Heart left ventricle (tissue), 16 donors: ENCODE results near the gene UBE2K. TPM values are rescaled to one million over a fixed set of nuclear protein-coding genes. Genes with fewer than 3 reads are reported as not detected.
A peak's percentile ranks its signal among the peaks of the same experiment; 100 is the strongest.

Experiments
- ATAC-seq, 4 donors: fragments of 200-7000 bp; cut with Tn5 transposase; one replicate each; pipeline ENCODE4 v1.9.1; 2020 to 2022; ENCODE audit warnings: moderate library complexity in 4 of 4, mild to moderate bottlenecking in 3 of 4, moderate number of reproducible peaks in 1 of 4
- DNase-seq, 5 donors: peaks; one replicate each; pipeline ENCODE4 v3.0.0-alpha.2; 2020
- H3K27ac ChIP-seq, 12 donors: fragments of 200-600 bp; sonication (generic) in 4 of 12; one replicate each; pipeline versions ENCODE4 v1.5.0 to v1.8.0; 2016 to 2022; ENCODE audit warnings: mild to moderate bottlenecking in 2 of 12
- H3K27me3 ChIP-seq, 9 donors: fragments of 200-600 bp; sonication (generic) in 2 of 9; one replicate each; pipeline versions ENCODE4 v1.5.1 to v1.8.0; 2016 to 2022; ENCODE audit warnings: mild to moderate bottlenecking in 3 of 9
- H3K36me3 ChIP-seq, 9 donors: fragments of 200-600 bp; sonication (generic) in 2 of 9; one replicate each; pipeline versions ENCODE4 v1.5.0 to v1.8.0; 2018 to 2022; ENCODE audit warnings: mild to moderate bottlenecking in 2 of 9
- H3K4me1 ChIP-seq, 12 donors: fragments of 200-600 bp; sonication (generic) in 4 of 12; one replicate each; pipeline versions ENCODE4 v1.5.0 to v1.8.0; 2016 to 2022; ENCODE audit warnings: mild to moderate bottlenecking in 3 of 12
- H3K4me3 ChIP-seq, 12 donors: fragments of 200-600 bp; sonication (generic) in 4 of 12; one replicate each; pipeline versions ENCODE4 v1.5.0 to v1.8.0; 2017 to 2022; ENCODE audit warnings: mild to moderate bottlenecking in 9 of 12, moderate library complexity in 4 of 12
- H3K9me3 ChIP-seq, 12 donors: fragments of 200-600 bp; sonication (generic) in 4 of 12; one replicate each; pipeline versions ENCODE4 v1.5.0 to v1.8.0; 2016 to 2022; ENCODE audit warnings: mild to moderate bottlenecking in 1 of 12
- CTCF ChIP-seq, 12 donors: fragments of 200-600 bp; sonication (generic) in 4 of 12; IDR thresholded peaks; one replicate each; pipeline versions ENCODE4 v1.5.0 to v1.8.0; 2018 to 2022; ENCODE audit warnings: antibody characterized with exemption in 12 of 12, mild to moderate bottlenecking in 5 of 12
- POLR2A ChIP-seq, 2 donors: fragments of 450-650 bp; IDR thresholded peaks; one replicate each; pipeline ENCODE4 v1.6.1; 2017; ENCODE audit warnings: antibody characterized with exemption in 2 of 2, mild to moderate bottlenecking in 2 of 2, moderate library complexity in 2 of 2
- WGBS, 4 donors: extraction: QIAGEN DNeasy Blood & Tissue Kit in 2 of 4; methylation state at CpG; one replicate each; pipeline versions ENCODE4 v1.1.5 to v1.1.7; 2013 to 2018; 5-methylcytosine and 5-hydroxymethylcytosine counted together
- intact Hi-C, 10 donors: fragments of 100-400 bp; cut with DNase I; formaldehyde crosslinking; loops; one replicate each; pipeline versions ENCODE4 v1.11.1 to v1.14.2; 2022
- polyA plus RNA-seq, 2 donors: library from polyadenylated mRNA; stranded (reverse); fragments of 200-250 nt; gene quantifications; one replicate each; pipeline ENCODE4 v1.2.3, GENCODE V29; 2013
- total RNA-seq, 9 donors: library from RNA; depleted of rRNA in 2 of 9; stranded (reverse); fragments of >200 nt in 2 of 9; fragmentation: NEBNext Ultra II Directional in 3 of 9; extraction: Animal tissue kit (Norgen Biotek cat#: 25700) in 3 of 9; gene quantifications; one replicate each; pipeline versions ENCODE4 v1.1.0 to v1.2.4, GENCODE V29; 2016 to 2023
- donor health status: ischemic (EF 13 %, LVEDD 7.1; RV severe dilation, severe dysfunction).
- donor health status: healthy with polysubstance abuse.
- donor health status: DM: no; HTN: yes; CAD: no.
- donor health status: DM: no; HTN: no; CAD: no.
- donor health status: ischemic (EF 25% LVEDD 6.9; RV normal size, moderate dysfunction).
- donor health status: ischemic (EF 25% LVEDD 5.7; RV mildly dilated, moderate dysfunction).
- donor health status: healthy.
- donor health status: DM: yes; HTN: yes; CAD: no.
- donor health status: ischemic (EF 35%, LVEDD 5.7; RV mildly dilated, moderate dysfunction).
- donor health status: nonischemic (EF 11% LVEDD 7.7; RV severe dilation, severe dysfunction).
- donor health status: DM: yes; HTN: yes; CAD: no.
- donor health status: PGD.
- donor health status: ischemic (EF 29% LVEDD 5.4; RV normal size, mild dysfunction).
- donor health status: nonischemic (EF 23%, LVEDD 6.1; RV moderate dilation, normal function).

Gene UBE2K
- total and polyA plus RNA-seq, 11 donors: 17.9 to 66.9 (median 52.5) TPM

GRCh38 chr4:39754309-39754708, 56.4 kb downstream of the UBE2K start:
- Histone ChIP-seq H3K4me1 (peaks cover 0 to 13% (median 0%) of the 10 kb centered on the region in 12 donors), H3K4me3 (no peak overlapping the region), H3K9me3 (no peaks in the 10 kb centered on the region), H3K36me3 (peaks cover 0 to 72% (median 47%) of the 10 kb centered on the region in 9 donors), H3K27ac (no peak overlapping the region), H3K27me3 (no peaks in the 10 kb centered on the region)
- TF ChIP-seq CTCF (IDR thresholded peaks at IDR 0.05) (no peak), POLR2A (IDR thresholded peaks at IDR 0.05) (no peak)
- 69 to 78% (median 71%) methylated on average over 6 of the region's 6 CpGs for whole genome bisulfite sequencing, 4 donors
- DNase-seq: no peak
- peak in 1 of 4 donors; percentile 20 for ATAC-seq
- intact Hi-C loops: no loop called here

- no peak overlapping the region for H3K4me3 ChIP-seq
- intact Hi-C loops: loop anchor here in 1 of 10 donors (5.0 kb wide), 1 partner anchor 59 kb away; the partner anchor contains the start of gene UBE2K
- H3K27me3 ChIP-seq: no peaks in the 10 kb centered on the region
- TF ChIP-seq POLR2A (IDR thresholded peaks at IDR 0.05) (no peak), CTCF (IDR thresholded peaks at IDR 0.05) (no peak)
- 95 to 98% (median 98%) methylated on average over 2 of the region's 2 CpGs for WGBS, 4 donors
- peaks cover 0 to 13% (median 0%) of the 10 kb centered on the region in 12 donors for H3K4me1 ChIP-seq
- no peaks in the 10 kb centered on the region for H3K9me3 ChIP-seq
- ATAC-seq: no peak
- H3K27ac ChIP-seq: no peak overlapping the region
- no peak for DNase-seq
- peaks cover 0 to 82% (median 64%) of the 10 kb centered on the region in 9 donors for H3K36me3 ChIP-seq
Observed at GRCh38 chr4:39756159-39756558, 58.2 kb downstream of the UBE2K start.

GRCh38 chr4:39758176-39758575, 60.2 kb downstream of the UBE2K start:
- intact Hi-C loops: loop anchor here in 1 of 10 donors (5.0 kb wide), 1 partner anchor 61 kb away; the partner anchor contains the start of gene UBE2K
- Histone ChIP-seq H3K4me1 (peaks cover 0 to 13% (median 0%) of the 10 kb centered on the region in 12 donors), H3K27me3 (no peaks in the 10 kb centered on the region), H3K4me3 (no peak overlapping the region), H3K27ac (no peak overlapping the region), H3K9me3 (no peaks in the 10 kb centered on the region), H3K36me3 (peaks cover 0 to 88% (median 61%) of the 10 kb centered on the region in 9 donors)
- no peak for DNase-seq
- 90 to 93% (median 92%) methylated on average over 6 of the region's 6 CpGs for WGBS, 4 donors
- no peak for ATAC-seq
- TF ChIP-seq CTCF (IDR thresholded peaks at IDR 0.05): no peak
- no peak for TF ChIP-seq POLR2A (IDR thresholded peaks at IDR 0.05)

GRCh38 chr4:39759569-39759968, 61.6 kb downstream of the UBE2K start:
- intact Hi-C loops: loop anchor here in 1 of 10 donors (5.0 kb wide), 1 partner anchor 62 kb away; the partner anchor contains the start of gene UBE2K

More at GRCh38 chr4:39759569-39759968, 61.6 kb downstream of the UBE2K start:
- 83 to 96% (median 93%) methylated on average over 4 of the region's 4 CpGs for WGBS, 4 donors
- H3K36me3 ChIP-seq: peaks cover 0 to 95% (median 68%) of the 10 kb centered on the region in 9 donors
- H3K9me3 ChIP-seq: no peaks in the 10 kb centered on the region
- H3K27ac ChIP-seq: no peak overlapping the region
- H3K4me3 ChIP-seq: no peak overlapping the region
- H3K4me1 ChIP-seq: peaks cover 0 to 2% (median 0%) of the 10 kb centered on the region in 12 donors
- DNase-seq: no peak
- no peaks in the 10 kb centered on the region for H3K27me3 ChIP-seq
- no peak for TF ChIP-seq POLR2A (IDR thresholded peaks at IDR 0.05)
- no peak for TF ChIP-seq CTCF (IDR thresholded peaks at IDR 0.05)
- ATAC-seq: no peak
